NCI-H187 treated with DMSO at 0.1 percent for 48 hours (cell line): ENCODE data around the gene TAGLN2.
A peak's percentile ranks its signal among the peaks of the same experiment; 100 is the strongest.
"Not testable (repeated sequence)": the region's sequence is repeated elsewhere in the genome, so short reads cannot be mapped to it uniquely, and the experiment has no call there.

Experiments used
- DNase-seq: peaks from one replicate; lab custom pipeline; 2025; lab: John Stamatoyannopoulos, UW

Gene TAGLN2

GRCh38 chr1:159921251-159921650 lies 4.1 kb downstream of the TAGLN2 start:
- DNase-seq = no peak

DNA sequence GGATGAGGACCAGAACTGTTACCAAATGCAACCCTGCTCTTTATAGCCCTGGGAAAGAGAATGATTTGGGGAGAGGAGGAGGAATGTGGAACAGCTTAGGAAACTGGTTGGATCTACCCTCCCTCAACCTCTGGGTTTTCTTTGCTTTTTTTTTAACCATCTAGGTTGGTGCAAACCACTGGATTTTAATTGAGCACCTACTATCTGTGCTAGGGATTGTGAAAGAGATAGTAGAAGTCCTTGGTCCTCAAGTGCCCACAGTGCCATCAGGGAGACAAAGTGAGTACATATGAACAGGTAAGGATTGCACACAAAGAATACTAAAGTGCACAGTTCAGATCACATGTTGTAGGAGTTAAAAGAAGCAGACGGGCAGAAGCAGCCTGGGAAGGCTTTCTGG lies 4.7 kb downstream of the TAGLN2 start:
- DNase-seq = no peak

- no peak for DNase-seq
Observed at GRCh38 chr1:159920202-159920601, 5.1 kb downstream of the TAGLN2 start.

- DNase-seq = no peak
Observed at GRCh38 chr1:159919236-159919865, 6.0 kb downstream of the TAGLN2 start.

- DNase-seq = no peak
Observed at GRCh38 chr1:159918352-159919200, 6.7 kb downstream of the TAGLN2 start.

DNA sequence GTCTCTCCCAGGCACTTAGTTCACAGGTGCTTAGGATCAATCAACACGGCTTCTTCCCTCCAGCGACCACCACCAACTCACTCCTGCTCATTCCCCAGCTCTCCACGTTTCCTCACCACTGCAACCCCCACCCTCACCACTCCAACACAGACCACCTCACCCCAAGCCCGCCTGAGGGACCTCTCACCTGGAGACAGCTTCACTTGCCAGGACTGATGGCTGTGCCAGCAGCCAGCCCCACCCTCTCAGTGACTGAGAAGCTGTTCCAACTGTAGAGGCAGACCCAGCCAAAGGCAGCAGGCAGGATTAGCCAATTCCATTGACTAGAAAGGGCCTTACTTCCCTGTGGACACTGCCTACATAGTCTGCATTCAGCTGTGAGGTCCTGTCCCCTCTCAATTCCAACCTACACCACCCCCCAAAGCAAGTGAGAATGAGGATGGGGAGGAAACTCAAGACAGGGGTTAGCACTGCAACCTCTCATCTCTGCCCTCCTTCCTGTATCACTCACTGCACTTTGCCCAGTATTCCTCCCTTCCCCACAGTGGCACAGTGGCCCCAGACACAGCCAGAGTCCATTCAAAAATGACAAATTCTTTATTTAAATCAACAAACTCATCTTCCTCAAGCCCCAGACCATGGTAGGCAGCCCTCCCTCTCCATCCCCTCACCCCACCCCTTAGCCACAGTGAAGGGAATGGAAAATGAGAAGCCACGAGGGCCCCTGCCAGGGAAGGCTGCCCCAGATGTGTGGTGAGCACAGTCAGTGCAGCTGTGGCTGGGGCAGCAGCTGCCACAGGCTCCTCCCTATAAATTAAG lies 7.6 kb downstream of the TAGLN2 start:
- DNase-seq = no peak

DNA sequence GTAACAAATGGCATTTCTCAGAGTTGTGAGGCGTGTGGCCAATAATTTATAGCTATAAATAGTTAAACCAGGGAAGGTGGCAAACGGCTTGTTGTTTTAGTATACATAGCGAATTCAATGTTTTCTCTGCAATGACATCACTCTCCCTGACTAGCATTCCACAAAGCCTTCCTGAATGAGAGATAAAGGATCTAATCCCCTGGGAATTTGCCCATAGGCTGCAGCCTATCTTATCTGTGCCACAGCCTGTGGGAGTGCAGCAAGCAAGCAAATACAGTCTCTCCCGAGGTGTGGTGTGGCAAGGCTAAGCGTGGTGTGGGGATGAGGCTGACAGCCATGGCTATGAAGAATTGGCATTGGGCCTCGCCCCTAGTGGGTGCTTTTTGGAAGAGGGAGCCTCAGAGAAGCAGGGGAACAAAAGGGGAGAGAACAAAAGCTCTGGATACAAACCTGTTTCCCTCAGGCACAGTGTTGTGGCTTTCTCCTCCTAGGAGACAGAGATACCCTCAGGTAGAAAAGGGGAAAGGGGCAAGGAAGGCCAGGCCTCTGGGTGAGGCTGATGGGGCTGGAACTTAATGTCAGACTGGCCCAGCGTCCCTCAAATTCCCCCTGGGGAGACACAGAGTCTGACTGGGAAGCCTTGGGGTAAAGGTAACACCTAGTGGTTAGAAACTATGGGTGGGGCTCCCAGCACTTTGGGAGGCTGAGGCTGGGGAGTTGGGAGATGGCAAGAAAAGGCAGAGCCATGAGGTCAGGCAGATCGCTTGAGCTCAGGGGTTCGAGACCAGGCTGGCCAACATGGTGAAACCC lies 8.9 kb downstream of the TAGLN2 start:
- peak; percentile 45 for DNase-seq

GRCh38 chr1:159915571-159916241 lies 9.6 kb downstream of the TAGLN2 start:
- DNase-seq = no peak

GRCh38 chr1:159914252-159915018 lies 10.9 kb downstream of the TAGLN2 start:
- no peak for DNase-seq

DNA sequence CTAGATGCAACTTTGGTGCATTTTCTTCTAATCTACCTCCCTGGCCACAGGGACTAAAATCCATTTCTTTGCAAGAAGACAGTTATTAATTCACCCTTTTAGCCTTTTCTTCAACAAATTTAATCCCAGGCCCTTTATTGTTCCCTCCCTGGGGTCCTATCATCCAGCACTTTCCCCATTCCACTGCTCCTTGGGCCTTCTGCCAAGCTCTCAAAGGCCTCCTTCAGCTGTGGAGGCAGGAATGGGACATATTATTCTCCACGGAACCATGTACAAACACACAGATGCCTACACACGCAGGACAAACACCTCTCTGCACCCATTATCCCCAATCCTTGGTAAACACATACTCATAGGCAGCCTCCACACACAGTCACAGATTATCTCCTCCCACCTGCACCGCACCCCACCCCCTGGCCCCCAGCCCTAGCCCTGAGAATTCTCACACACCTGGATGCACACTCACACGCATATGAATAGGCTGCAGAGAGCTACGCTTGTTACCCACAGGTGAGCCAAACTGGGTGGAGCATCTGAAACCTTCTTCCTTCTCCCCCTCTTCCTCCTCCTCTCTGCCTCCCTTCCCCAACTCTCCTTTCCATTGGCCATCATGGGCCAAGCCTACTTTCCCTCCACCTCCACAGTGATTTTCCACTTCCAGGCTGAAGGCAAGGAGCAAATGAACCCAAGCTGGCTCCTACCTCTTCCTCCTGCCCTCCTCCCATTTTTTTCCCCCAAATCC lies 11.7 kb downstream of the TAGLN2 start:
- DNase-seq = no peak

GRCh38 chr1:159911326-159912070 lies 13.8 kb downstream of the TAGLN2 start:
- no peak for DNase-seq

DNA sequence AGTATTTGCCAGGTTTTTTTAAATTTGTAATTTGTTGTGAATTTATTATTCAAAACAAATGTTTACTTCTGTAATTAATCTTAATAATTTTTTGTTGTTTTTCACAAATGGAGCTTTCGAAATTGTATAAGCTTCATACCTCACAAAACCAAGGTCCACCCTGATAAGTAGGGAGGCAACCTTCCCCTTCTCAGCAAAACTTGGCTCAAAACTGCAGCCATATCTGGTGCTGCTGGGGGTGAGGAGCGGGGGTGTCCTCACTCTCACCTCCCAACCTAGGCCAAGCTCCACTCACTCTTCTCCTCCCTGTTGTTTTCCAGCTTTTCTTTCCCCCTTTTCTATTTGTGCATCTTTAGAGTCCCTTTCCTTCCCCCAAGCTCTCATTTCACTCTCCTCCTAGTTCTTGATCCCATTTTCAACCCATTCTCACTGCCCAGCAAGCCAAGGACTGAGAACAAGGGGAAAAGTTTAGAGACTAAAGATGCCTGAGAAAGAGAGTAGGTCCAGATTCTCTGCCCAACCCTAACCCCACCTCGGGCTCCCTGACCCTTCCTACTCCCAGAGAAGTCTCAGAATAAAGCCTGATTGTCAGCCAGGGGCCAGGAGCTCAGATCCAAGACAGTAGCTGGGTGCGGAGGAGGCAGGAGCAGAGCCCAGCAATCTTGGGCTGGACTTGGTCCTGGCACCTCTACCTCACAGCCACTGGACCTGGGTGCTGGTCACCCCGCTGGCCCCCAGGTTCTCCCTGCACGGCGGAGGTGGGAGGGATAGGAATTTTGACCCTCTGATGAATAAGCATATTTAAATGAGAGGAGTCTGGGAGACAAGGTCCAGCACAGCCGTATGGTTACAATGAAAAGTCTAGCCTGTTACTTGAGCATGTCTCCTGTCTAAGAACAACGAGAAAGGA lies 17.0 kb downstream of the TAGLN2 start:
- no peak for DNase-seq

GRCh38 chr1:159906960-159907359 lies 18.3 kb downstream of the TAGLN2 start:
- no peak for DNase-seq

GRCh38 chr1:159904036-159904435 lies 21.3 kb downstream of the TAGLN2 start:
- not testable (repeated sequence) for DNase-seq

- no peak for DNase-seq
Observed at GRCh38 chr1:159902541-159902940, 22.8 kb downstream of the TAGLN2 start.

DNA sequence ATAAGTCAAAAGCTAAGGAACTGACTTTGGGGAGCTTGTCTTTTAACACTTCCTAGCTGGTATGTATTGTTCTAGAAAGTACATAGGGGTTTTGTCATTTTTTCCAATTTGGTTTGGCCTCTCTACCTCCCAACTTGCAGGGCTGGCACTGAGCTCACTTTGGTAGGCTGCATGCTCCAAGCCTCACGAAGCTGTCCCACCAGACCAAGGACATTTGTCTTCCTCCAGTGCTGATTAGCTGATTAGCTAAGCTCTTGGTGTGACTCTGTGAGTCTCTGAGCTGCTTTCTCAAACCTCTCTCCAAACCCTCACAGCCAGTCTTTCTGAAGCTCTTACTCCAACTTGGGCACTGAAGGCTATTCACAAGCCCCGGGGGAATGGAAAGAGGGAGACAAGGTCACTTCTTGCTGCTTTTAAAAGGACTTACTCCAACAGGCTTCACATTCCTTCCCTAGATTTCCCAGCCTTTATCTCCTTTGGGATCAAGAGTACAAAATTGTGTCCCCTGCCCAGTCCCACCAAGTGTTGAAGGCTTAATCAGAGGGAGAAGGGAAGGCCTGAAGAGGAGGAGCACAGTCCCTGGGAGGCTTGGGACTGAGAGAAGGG lies 24.4 kb downstream of the TAGLN2 start:
- DNase-seq = no peak

DNA sequence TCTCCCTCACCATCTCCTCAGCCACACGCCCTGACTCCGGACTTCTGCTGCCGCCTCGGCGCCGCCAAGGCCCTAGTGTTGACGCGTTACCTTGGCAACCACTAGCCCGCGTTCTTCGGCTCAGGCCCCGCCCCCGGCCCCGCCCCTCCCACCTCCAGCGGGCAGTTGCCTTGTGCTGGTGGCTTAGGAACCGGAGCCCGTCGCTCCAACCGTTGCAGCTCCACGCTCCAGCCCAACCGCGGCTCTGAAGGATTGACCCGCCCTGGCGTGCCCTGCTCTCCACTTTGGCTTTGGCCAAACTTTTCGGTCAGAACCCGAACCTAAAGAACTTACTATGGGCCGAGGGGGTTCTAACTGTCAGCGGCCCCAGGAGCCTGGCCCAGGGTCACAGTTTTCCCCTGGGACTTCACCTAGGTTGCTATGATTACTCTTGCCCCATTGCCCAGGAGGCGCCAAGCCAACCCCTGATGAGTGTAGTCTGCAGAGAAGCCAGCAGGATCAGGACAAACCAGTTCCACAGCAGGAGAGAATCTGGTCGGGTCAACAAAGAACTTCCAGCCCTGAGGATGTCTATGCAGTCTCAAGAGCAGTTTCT lies 25.1 kb downstream of the TAGLN2 start, which contains the start of gene CFAP45:
Gene CFAP45 (minus strand): TSS at position 80 of the 595 bp plus-strand sequence. CDS start 67 bp downstream, at position 13.
- peak; percentile 72 for DNase-seq
